Smooth muscle cell of the pulmonary artery (primary cell): ENCODE measurements around the gene AGBL1. TPM values are rescaled to one million over a fixed set of nuclear protein-coding genes. Genes with fewer than 3 reads are reported as not detected.

Source experiments
- total RNA-seq: library from RNA; depleted of rRNA; stranded (reverse); fragments of >200 nt; gene quantifications from 2 replicates; pipeline ENCODE4 v1.2.3, GENCODE V29; 2014

The AGBL1 gene
- total RNA-seq = not detected in 2 replicates

DNA sequence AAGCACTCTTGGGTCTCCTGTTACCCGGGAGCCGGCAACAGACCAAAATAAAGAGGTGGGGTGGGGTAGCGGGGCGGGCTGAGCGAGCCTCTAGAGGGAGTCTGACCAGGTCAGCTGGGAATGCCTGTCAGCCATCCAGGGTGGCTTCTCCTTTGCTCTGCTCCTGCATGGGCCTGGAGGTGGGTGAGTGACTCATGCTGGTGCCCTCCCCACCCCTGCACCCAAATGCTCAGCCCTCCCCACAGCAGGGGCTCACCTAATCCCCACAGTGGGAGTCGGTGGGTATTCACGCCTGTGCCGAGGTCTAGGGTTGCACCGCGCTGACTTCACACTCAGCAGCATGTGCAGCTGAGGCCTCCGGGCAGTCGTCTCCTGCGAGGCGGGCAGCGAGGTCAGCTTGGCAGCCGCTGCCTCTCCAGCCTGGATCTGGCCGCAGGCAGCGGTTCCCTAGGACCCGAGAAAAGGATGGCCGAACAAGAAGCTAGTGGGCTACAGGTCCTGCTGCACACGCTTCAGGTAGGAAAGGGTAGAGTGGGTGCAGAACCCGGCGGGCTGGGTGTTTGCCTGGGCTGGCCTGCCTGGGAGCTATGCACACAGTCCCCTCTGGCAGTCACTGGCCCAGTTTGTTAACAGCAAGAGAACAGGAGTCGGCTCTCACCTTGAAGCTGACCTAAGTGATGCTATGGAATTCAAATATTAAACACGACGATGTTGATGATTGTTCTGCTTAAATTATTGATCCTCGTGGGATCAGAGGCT is at the start of gene AGBL1:
AGBL1 (plus strand) TSS at position 364 of the 759 bp plus-strand sequence.

